Tibial nerve (tissue), 4 donors: ENCODE measurements around the gene PRDM2. TPM values are rescaled to one million over a fixed set of nuclear protein-coding genes. Genes with fewer than 3 reads are reported as not detected.

ENCODE experiments used
- DNase-seq, 2 donors: peaks; one replicate each; pipeline ENCODE4 v3.0.0-alpha.2; 2019; ENCODE audit warnings: low spot score in 2 of 2
- H3K27ac ChIP-seq, 4 donors: fragments of 200-600 bp; sonication (generic) in 3 of 4; one replicate each; pipeline ENCODE4 v1.5.1; 2017 to 2019; ENCODE audit warnings: mild to moderate bottlenecking in 1 of 4
- H3K27me3 ChIP-seq, 2 donors: fragments of 200-600 bp; sonication (generic) in 1 of 2; one replicate each; pipeline versions ENCODE4 v1.5.1 to v1.6.0; 2017 to 2019
- H3K36me3 ChIP-seq, 3 donors: fragments of 200-600 bp; sonication (generic); one replicate each; pipeline ENCODE4 v1.5.1; 2018 to 2019
- H3K4me1 ChIP-seq, 4 donors: fragments of 200-600 bp; sonication (generic) in 3 of 4; one replicate each; pipeline ENCODE4 v1.5.1; 2017 to 2019
- H3K4me3 ChIP-seq, 4 donors: fragments of 200-600 bp; sonication (generic) in 3 of 4; one replicate each; pipeline ENCODE4 v1.5.1; 2017 to 2019; ENCODE audit warnings: mild to moderate bottlenecking in 1 of 4, moderate library complexity in 1 of 4
- H3K9me3 ChIP-seq, 4 donors: fragments of 200-600 bp; sonication (generic) in 3 of 4; one replicate each; pipeline ENCODE4 v1.5.1; 2017 to 2019
- CTCF ChIP-seq, 5 experiments: fragments of 200-600 bp in 3 of 5; fragments of 450-650 bp in 2 of 5; sonication (generic) in 3 of 5; IDR thresholded peaks; one replicate each; pipeline ENCODE4 v1.5.1; 2016 to 2019; ENCODE audit warnings: antibody characterized with exemption in 5 of 5, mild to moderate bottlenecking in 3 of 5, moderate library complexity in 2 of 5
- EP300 ChIP-seq, 2 donors: sonication (generic); formaldehyde crosslinking; IDR thresholded peaks; one replicate each; pipeline ENCODE4 v1.6.1; 2017; ENCODE audit warnings: antibody characterized with exemption in 2 of 2, mild to moderate bottlenecking in 1 of 2
- POLR2A ChIP-seq, 2 donors: fragments of 450-650 bp; IDR thresholded peaks; one replicate each; pipeline ENCODE4 v1.6.1; 2017; ENCODE audit warnings: antibody characterized with exemption in 2 of 2, mild to moderate bottlenecking in 2 of 2, moderate library complexity in 2 of 2
- WGBS, 2 donors: methylation state at CpG; one replicate each; pipeline ENCODE4 v1.1.5; 2018; 5-methylcytosine and 5-hydroxymethylcytosine counted together
- total RNA-seq, 4 donors: library from RNA; depleted of rRNA; stranded (reverse); fragments of >200 nt; gene quantifications; one replicate each; pipeline ENCODE4 v1.1.0, GENCODE V29; 2016

PRDM2 gene
- total RNA-seq, 4 donors from 2014 or later = 26.4 to 48.8 (median 46.5) TPM

- no peaks in the 10 kb centered on the region for H3K9me3 ChIP-seq
- TF ChIP-seq CTCF (IDR thresholded peaks at IDR 0.05) (no peak), POLR2A (IDR thresholded peaks at IDR 0.05) (no peak), EP300 (IDR thresholded peaks at IDR 0.05) (no peak)
- peaks cover 0 to 45% (median 4%) of the 10 kb centered on the region in 3 donors for H3K36me3 ChIP-seq
- peaks cover 0 to 32% (median 7%) of the 10 kb centered on the region in 4 donors for H3K4me1 ChIP-seq
- no peak overlapping the region for H3K4me3 ChIP-seq
- WGBS, 2 donors = 53 to 57% methylated on average over 5 of the region's 5 CpGs
- H3K27ac ChIP-seq = no peak overlapping the region
- DNase-seq = no peak
- H3K27me3 ChIP-seq = no peaks in the 10 kb centered on the region
Measured at GRCh38 chr1:13784971-13785370, 85.0 kb downstream of the PRDM2 start.

GRCh38 chr1:13786541-13786940 is 86.6 kb downstream of the PRDM2 start:
- 92 to 95% methylated on average over 10 of the region's 10 CpGs for WGBS, 2 donors
- H3K36me3 ChIP-seq = peaks cover 0 to 35% (median 1%) of the 10 kb centered on the region in 3 donors
- no peak for TF ChIP-seq EP300 (IDR thresholded peaks at IDR 0.05)
- TF ChIP-seq CTCF (IDR thresholded peaks at IDR 0.05) = no peak
- no peak for TF ChIP-seq POLR2A (IDR thresholded peaks at IDR 0.05)

GRCh38 chr1:13788795-13789194 is 88.8 kb downstream of the PRDM2 start:
- WGBS, 2 donors = 90 to 92% methylated on average over 6 of the region's 6 CpGs
- Histone ChIP-seq H3K27me3 (no peaks in the 10 kb centered on the region), H3K4me1 (peaks cover 0 to 9% (median 0%) of the 10 kb centered on the region in 4 donors), H3K4me3 (no peak overlapping the region), H3K36me3 (peaks cover 0 to 37% (median 0%) of the 10 kb centered on the region in 3 donors), H3K9me3 (no peaks in the 10 kb centered on the region), H3K27ac (no peak overlapping the region)
- TF ChIP-seq POLR2A (IDR thresholded peaks at IDR 0.05) (no peak), CTCF (IDR thresholded peaks at IDR 0.05) (no peak), EP300 (IDR thresholded peaks at IDR 0.05) (no peak)
- no peak for DNase-seq

More at GRCh38 chr1:13786541-13786940, 86.6 kb downstream of the PRDM2 start:
- H3K27me3 ChIP-seq = no peaks in the 10 kb centered on the region
- H3K4me1 ChIP-seq = peaks cover 0 to 28% (median 5%) of the 10 kb centered on the region in 4 donors
- H3K4me3 ChIP-seq = no peak overlapping the region
- H3K27ac ChIP-seq = no peak overlapping the region
- DNase-seq = no peak
- no peaks in the 10 kb centered on the region for H3K9me3 ChIP-seq

GRCh38 chr1:13790290-13791030 is 90.5 kb downstream of the PRDM2 start:
- TF ChIP-seq CTCF (IDR thresholded peaks at IDR 0.05) = no peak
- no peak for TF ChIP-seq EP300 (IDR thresholded peaks at IDR 0.05)
- no peak for TF ChIP-seq POLR2A (IDR thresholded peaks at IDR 0.05)
- no peaks in the 10 kb centered on the region for H3K4me1 ChIP-seq
- H3K27me3 ChIP-seq = no peaks in the 10 kb centered on the region
- peaks cover 0 to 48% (median 0%) of the 10 kb centered on the region in 3 donors for H3K36me3 ChIP-seq
- DNase-seq = no peak
- no peak overlapping the region for H3K4me3 ChIP-seq
- 71 to 84% methylated on average over 13 of the region's 13 CpGs for WGBS, 2 donors
- H3K27ac ChIP-seq = no peak overlapping the region
- H3K9me3 ChIP-seq = no peaks in the 10 kb centered on the region

GRCh38 chr1:13792419-13792818 is 92.4 kb downstream of the PRDM2 start:
- WGBS, 2 donors = 88 to 92% methylated on average over 6 of the region's 6 CpGs
- no peak for DNase-seq
- TF ChIP-seq CTCF (IDR thresholded peaks at IDR 0.05) (no peak), EP300 (IDR thresholded peaks at IDR 0.05) (no peak), POLR2A (IDR thresholded peaks at IDR 0.05) (no peak)
- Histone ChIP-seq H3K9me3 (no peaks in the 10 kb centered on the region), H3K4me3 (no peak overlapping the region), H3K27ac (no peak overlapping the region), H3K4me1 (no peaks in the 10 kb centered on the region), H3K27me3 (no peaks in the 10 kb centered on the region), H3K36me3 (peaks cover 0 to 56% (median 0%) of the 10 kb centered on the region in 3 donors)
